ENCODE measurements around the gene MSRB3. TPM values are rescaled to one million over a fixed set of nuclear protein-coding genes. Genes with fewer than 3 reads are reported as not detected.

Gene MSRB3
- total RNA-seq, result 125 TPM
- long read RNA-seq, full-length matches to known transcripts, result 389 of 454 reads
- long read RNA-seq, partial matches to known transcripts, result 10 of 454 reads
- long read RNA-seq, other reads (novel, unspliced or antisense), result 55 of 454 reads

DNA sequence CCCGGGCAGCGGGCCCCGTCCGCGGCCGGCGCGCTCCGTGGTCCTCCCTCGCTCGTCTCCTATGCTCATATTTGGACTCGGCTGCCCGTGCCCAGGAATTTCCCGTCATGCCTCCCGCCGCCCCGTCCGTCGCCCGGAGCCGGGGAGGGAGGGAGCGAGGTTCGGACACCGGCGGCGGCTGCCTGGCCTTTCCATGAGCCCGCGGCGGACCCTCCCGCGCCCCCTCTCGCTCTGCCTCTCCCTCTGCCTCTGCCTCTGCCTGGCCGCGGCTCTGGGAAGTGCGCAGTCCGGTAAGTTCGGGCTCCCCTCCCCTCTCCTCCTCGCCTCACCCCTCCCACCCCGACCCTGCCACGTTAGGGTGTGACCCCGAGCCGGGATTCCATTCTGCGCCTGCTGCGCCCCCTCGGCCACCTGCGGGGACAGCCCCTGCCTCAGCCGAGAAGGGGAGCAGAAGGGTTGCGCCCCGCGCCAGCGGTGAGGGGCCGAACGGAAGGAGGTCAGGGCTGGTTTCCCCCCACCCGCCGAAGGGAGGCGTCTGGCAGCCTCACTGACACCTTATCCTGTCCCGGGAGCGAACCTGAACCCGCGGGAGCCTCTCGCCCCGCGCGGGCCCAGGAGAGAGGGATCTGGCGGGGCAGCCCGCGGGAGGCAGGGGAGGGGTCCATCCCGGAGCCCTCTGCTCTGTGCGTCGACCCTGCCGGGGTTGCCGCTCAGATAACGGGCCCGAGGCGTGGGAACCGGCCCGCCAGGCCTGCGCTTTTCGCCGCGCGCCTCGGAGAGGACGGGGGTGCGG lies at the start of gene MSRB3:
MSRB3 (plus strand) TSS at position 108 of the 793 bp plus-strand sequence. CDS start 29,897 bp downstream, outside the sequence.
- Histone ChIP-seq H3K27me3 (ENCODE audit: low read depth) (no peaks in the 10 kb centered on the region), H3K27ac (replicated peaks) (peak within 1 kb of the TSS; percentile 95), H3K4me3 (peak within 1 kb of the TSS; percentile 94), H3K9me3 (replicated peaks) (no peaks in the 10 kb centered on the region), H3K36me3 (no peaks in the 10 kb centered on the region), H3K4me1 (peaks cover 60% of the 10 kb centered on the region)
- DNase-seq, result peak; percentile 82
- intact Hi-C loops (cut with micrococcal nuclease), result no loop called here
- TF ChIP-seq, protein P1, sequence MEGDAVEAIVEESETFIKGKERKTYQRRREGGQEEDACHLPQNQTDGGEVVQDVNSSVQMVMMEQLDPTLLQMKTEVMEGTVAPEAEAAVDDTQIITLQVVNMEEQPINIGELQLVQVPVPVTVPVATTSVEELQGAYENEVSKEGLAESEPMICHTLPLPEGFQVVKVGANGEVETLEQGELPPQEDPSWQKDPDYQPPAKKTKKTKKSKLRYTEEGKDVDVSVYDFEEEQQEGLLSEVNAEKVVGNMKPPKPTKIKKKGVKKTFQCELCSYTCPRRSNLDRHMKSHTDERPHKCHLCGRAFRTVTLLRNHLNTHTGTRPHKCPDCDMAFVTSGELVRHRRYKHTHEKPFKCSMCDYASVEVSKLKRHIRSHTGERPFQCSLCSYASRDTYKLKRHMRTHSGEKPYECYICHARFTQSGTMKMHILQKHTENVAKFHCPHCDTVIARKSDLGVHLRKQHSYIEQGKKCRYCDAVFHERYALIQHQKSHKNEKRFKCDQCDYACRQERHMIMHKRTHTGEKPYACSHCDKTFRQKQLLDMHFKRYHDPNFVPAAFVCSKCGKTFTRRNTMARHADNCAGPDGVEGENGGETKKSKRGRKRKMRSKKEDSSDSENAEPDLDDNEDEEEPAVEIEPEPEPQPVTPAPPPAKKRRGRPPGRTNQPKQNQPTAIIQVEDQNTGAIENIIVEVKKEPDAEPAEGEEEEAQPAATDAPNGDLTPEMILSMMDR (IDR thresholded peaks at IDR 0.05; ENCODE audit: borderline replicate concordance), result no peak

DNA sequence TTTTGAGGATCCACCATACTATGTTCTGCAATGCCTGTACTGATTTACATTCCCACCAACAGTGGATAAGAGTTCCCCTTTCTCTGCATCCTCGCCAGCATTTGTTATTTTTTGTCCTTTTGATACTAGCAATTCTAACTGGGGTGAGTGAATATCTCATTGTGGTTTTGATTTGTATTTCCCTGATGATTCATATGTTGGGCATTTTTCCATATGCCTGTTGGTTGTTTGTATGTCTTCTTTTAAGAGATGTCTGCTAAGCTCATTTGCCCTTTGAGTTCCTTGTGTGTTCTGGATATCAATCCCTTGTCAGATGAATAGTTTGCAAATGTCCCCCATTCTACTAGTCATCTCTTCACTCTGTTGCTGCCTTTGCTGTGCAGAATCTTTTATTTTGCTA lies 49.0 kb upstream of the MSRB3 start:
- no peak overlapping the region for H3K4me3 ChIP-seq
- no peak overlapping the region for H3K27ac ChIP-seq (replicated peaks)
- peaks cover 30% of the 10 kb centered on the region for H3K9me3 ChIP-seq (replicated peaks)
- TF ChIP-seq, protein P1 (IDR thresholded peaks at IDR 0.05; ENCODE audit: borderline replicate concordance), result no peak
- H3K27me3 ChIP-seq (ENCODE audit: low read depth), result no peaks in the 10 kb centered on the region
- intact Hi-C loops (cut with micrococcal nuclease), result loop anchor here (10.0 kb wide), 1 partner anchor 55 kb away; no protein-coding TSS in a partner anchor
- peaks cover 5% of the 10 kb centered on the region for H3K4me1 ChIP-seq
- no peak for DNase-seq
- peaks cover 18% of the 10 kb centered on the region for H3K36me3 ChIP-seq

DNA sequence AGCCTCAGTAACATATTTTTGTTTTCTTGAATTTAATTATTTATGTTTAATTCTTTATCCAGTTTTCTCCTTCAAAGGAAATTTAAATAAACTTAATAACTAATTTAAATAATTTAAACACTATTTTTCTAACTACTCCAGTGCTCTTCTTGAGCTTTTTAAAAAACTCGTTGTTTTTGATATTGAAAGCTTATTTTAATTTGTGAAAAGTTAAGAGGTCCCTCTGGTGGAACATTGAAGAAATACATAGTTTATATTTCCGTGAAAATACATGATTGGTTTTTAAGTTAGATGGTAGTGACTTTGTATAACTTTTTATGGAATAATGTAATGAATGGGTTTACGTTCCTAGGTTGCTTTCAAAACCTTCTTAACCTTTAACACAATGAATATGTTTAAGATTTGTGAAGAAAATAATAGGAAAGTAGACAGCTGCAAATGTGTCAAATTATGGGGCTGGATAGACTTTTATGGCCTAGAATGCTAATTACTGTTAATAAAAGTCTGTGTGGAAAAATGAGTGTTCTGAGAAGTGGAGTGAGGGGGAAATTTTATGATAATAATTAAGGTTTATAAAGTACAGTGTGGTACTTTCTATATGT lies 45.9 kb upstream of the MSRB3 start:
- TF ChIP-seq, protein P1 (IDR thresholded peaks at IDR 0.05; ENCODE audit: borderline replicate concordance), result peak; percentile 61
- Histone ChIP-seq H3K4me3 (no peak overlapping the region), H3K36me3 (peaks cover 18% of the 10 kb centered on the region), H3K27me3 (ENCODE audit: low read depth) (no peaks in the 10 kb centered on the region), H3K27ac (replicated peaks) (no peak overlapping the region), H3K4me1 (peaks cover 5% of the 10 kb centered on the region), H3K9me3 (replicated peaks) (peaks cover 24% of the 10 kb centered on the region)
- no peak for DNase-seq
- intact Hi-C loops (cut with micrococcal nuclease), result loop anchor here (10.0 kb wide), 1 partner anchor 338 kb away; no protein-coding TSS in a partner anchor

DNA sequence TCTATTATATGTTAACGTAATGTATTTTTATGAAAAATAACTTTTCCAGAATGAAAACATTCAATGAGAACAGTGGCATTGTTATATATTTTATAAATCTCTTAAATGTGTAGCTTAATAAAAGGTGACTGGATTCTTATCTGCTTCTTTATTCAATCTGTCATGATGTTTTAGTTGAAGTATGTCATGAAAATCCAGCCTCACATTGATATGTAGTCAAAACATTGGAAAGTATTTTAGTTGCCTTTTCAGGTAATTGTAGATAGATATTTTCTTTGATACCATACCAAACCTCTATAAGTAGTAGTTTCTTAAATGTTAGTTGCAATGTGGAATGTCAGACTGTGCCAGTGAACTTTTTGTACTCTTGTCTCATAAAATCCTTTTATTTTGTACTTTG lies 41.3 kb upstream of the MSRB3 start:
- Histone ChIP-seq H3K9me3 (replicated peaks) (no peaks in the 10 kb centered on the region), H3K4me3 (no peak overlapping the region), H3K36me3 (peaks cover 25% of the 10 kb centered on the region), H3K4me1 (peaks cover 2% of the 10 kb centered on the region), H3K27me3 (ENCODE audit: low read depth) (no peaks in the 10 kb centered on the region), H3K27ac (replicated peaks) (no peak overlapping the region)
- intact Hi-C loops (cut with micrococcal nuclease), result loop anchor here (10.0 kb wide), 1 partner anchor 342 kb away; no protein-coding TSS in a partner anchor
- TF ChIP-seq, protein P1 (IDR thresholded peaks at IDR 0.05; ENCODE audit: borderline replicate concordance), result no peak
- DNase-seq, result no peak

DNA sequence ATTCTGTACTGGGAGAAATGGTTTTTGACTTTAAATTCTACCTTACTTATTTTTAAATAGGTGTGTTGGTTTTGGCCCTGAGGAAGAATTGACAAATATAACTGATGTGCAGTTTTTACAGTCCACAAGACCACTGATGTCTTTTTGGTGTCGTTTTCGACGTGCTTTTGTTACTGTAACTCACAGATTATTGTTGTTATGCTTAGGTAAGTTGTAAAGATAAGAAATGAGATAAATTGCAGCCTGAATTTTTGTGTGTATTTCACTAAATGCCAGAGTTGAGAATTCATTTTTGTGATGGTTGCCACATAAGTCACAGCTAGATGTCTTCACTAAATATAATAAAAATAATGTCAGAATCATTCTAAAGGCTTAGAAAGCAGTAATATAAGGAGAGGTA lies 39.9 kb upstream of the MSRB3 start:
- intact Hi-C loops (cut with micrococcal nuclease), result loop anchor here (10.0 kb wide), 1 partner anchor 344 kb away; no protein-coding TSS in a partner anchor

More for the DNA sequence above, 39.9 kb upstream of the MSRB3 start:
- Histone ChIP-seq H3K36me3 (peaks cover 38% of the 10 kb centered on the region), H3K27ac (replicated peaks) (no peak overlapping the region), H3K27me3 (ENCODE audit: low read depth) (no peaks in the 10 kb centered on the region), H3K4me3 (no peak overlapping the region), H3K9me3 (replicated peaks) (no peaks in the 10 kb centered on the region), H3K4me1 (no peaks in the 10 kb centered on the region)
- DNase-seq, result no peak
- TF ChIP-seq, protein P1 (IDR thresholded peaks at IDR 0.05; ENCODE audit: borderline replicate concordance), result no peak

All from left ventricle myocardium inferior (tissue), 1 donor.